Smooth muscle cell (in vitro differentiated cells): Measurements from ENCODE around the gene RAD1. TPM values are rescaled to one million over a fixed set of nuclear protein-coding genes. Genes with fewer than 3 reads are reported as not detected.
"Not testable (repeated sequence)": the region's sequence is repeated elsewhere in the genome, so short reads cannot be mapped to it uniquely, and the experiment has no call there.

Experiments used
- DNase-seq: peaks from one replicate; lab custom pipeline; 2025; ENCODE audit not compliant: unreplicated experiment; lab: John Stamatoyannopoulos, UW
- H2AFZ ChIP-seq: fragments of 200-600 bp; sonication (generic); 2 replicates; pipeline ENCODE4 v1.6.0; 2016; ENCODE audit warnings: antibody characterized with exemption, low read depth, mild to moderate bottlenecking
- H3F3A ChIP-seq: fragments of 200-600 bp; sonication (generic); 2 replicates; pipeline ENCODE4 v1.6.0; 2017; ENCODE audit warnings: antibody characterized with exemption, low read depth
- H3K27ac ChIP-seq: fragments of 200-600 bp; sonication (generic); 2 replicates; pipeline ENCODE4 v1.5.1; 2016; ENCODE audit warnings: low read depth, mild to moderate bottlenecking
- H3K27me3 ChIP-seq: fragments of 200-600 bp; sonication (generic); 2 replicates; pipeline ENCODE4 v1.6.1; 2016; ENCODE audit warnings: low read depth, mild to moderate bottlenecking
- H3K36me3 ChIP-seq: fragments of 200-600 bp; sonication (generic); 2 replicates; pipeline ENCODE4 v1.5.1; 2016; ENCODE audit warnings: low read depth
- H3K4me1 ChIP-seq: fragments of 200-600 bp; sonication (generic); 2 replicates; pipeline ENCODE4 v1.5.1; 2016; ENCODE audit warnings: low read depth
- H3K4me2 ChIP-seq: fragments of 200-600 bp; sonication (generic); 2 replicates; pipeline ENCODE4 v1.6.0; 2016; ENCODE audit warnings: mild to moderate bottlenecking
- H3K4me3 ChIP-seq: fragments of 200-600 bp; sonication (generic); 2 replicates; pipeline ENCODE4 v1.5.1; 2016; ENCODE audit warnings: mild to moderate bottlenecking
- H3K79me2 ChIP-seq: fragments of 200-600 bp; sonication (generic); 2 replicates; pipeline ENCODE4 v1.6.0; 2016; ENCODE audit warnings: low read depth, mild to moderate bottlenecking
- H3K9ac ChIP-seq: fragments of 200-600 bp; sonication (generic); 2 replicates; pipeline ENCODE4 v1.6.0; 2016; ENCODE audit warnings: low read depth
- H3K9me3 ChIP-seq: fragments of 200-600 bp; sonication (generic); replicated peaks from 2 replicates; pipeline ENCODE4 v1.5.1; 2016; ENCODE audit warnings: low read depth
- H4K20me1 ChIP-seq: fragments of 200-600 bp; sonication (generic); 2 replicates; pipeline ENCODE4 v1.6.0; 2016; ENCODE audit warnings: low read depth
- CTCF ChIP-seq: fragments of 200-600 bp; sonication (generic); IDR thresholded peaks from 2 replicates; pipeline ENCODE4 v1.5.1; 2017; ENCODE audit warnings: borderline replicate concordance, mild to moderate bottlenecking, antibody characterized with exemption; ENCODE audit not compliant: insufficient read depth, poor library complexity, severe bottlenecking
- WGBS: methylation state at CpG from one replicate; pipeline ENCODE4 v1.1.7; 2016; ENCODE audit warnings: low lambda C conversion rate; 5-methylcytosine and 5-hydroxymethylcytosine counted together
- polyA plus RNA-seq: library from polyadenylated mRNA; unstranded; fragments of >200 nt; fragmentation: Nextera tagmentation; extraction: Ambion mirVana; gene quantifications from 2 replicates; pipeline ENCODE4 v1.2.1, GENCODE V29; 2016
- total RNA-seq: library from RNA; depleted of rRNA; stranded (reverse); fragments of >200 nt; gene quantifications from 2 replicates; pipeline ENCODE4 v1.2.3, GENCODE V29; 2014

Gene RAD1
- total and polyA plus RNA-seq, 2 experiments from 2014 or later = 14.5 to 26.4 TPM

- Histone ChIP-seq H3K27me3 (no peaks in the 10 kb centered on the region), H3K9ac (no peak overlapping the region), H3K4me2 (no peak overlapping the region), H3K9me3 (no peaks in the 10 kb centered on the region), H2AFZ (no peak overlapping the region), H3K4me3 (no peak overlapping the region), H4K20me1 (peaks cover 23% of the 10 kb centered on the region), H3K27ac (no peak overlapping the region), H3K36me3 (peaks cover 10% of the 10 kb centered on the region), H3K79me2 (peaks cover 28% of the 10 kb centered on the region), H3F3A (peaks cover 24% of the 10 kb centered on the region), H3K4me1 (peaks cover 11% of the 10 kb centered on the region)
- DNase-seq = no peak
- WGBS = 96% methylated on average over 5 of the region's 5 CpGs
- TF ChIP-seq CTCF = no peak
Measured at GRCh38 chr5:34927785-34928184, 12.5 kb upstream of the RAD1 start.

GRCh38 chr5:34926318-34926888 lies 11.1 kb upstream of the RAD1 start:
- no peak overlapping the region for H3K27ac ChIP-seq
- DNase-seq = no peak
- H3K9ac ChIP-seq = no peak overlapping the region
- TF ChIP-seq CTCF = no peak
- H3K36me3 ChIP-seq = peaks cover 17% of the 10 kb centered on the region
- H3K4me1 ChIP-seq = peaks cover 11% of the 10 kb centered on the region
- no peak overlapping the region for H2AFZ ChIP-seq
- H3K4me3 ChIP-seq = no peak overlapping the region
- no peaks in the 10 kb centered on the region for H3K27me3 ChIP-seq
- 97% methylated on average over 3 of the region's 3 CpGs for WGBS
- no peaks in the 10 kb centered on the region for H3K9me3 ChIP-seq
- H3F3A ChIP-seq = peaks cover 31% of the 10 kb centered on the region
- H3K79me2 ChIP-seq = peaks cover 14% of the 10 kb centered on the region
- H3K4me2 ChIP-seq = no peak overlapping the region
- H4K20me1 ChIP-seq = peaks cover 9% of the 10 kb centered on the region

- Histone ChIP-seq H3K9me3 (no peaks in the 10 kb centered on the region), H3K4me3 (no peak overlapping the region), H3F3A (peaks cover 25% of the 10 kb centered on the region), H3K36me3 (peaks cover 22% of the 10 kb centered on the region), H3K9ac (no peak overlapping the region), H3K4me1 (peaks cover 4% of the 10 kb centered on the region), H3K27ac (peak overlapping the region; percentile 84), H3K27me3 (no peaks in the 10 kb centered on the region), H3K79me2 (peaks cover 13% of the 10 kb centered on the region), H4K20me1 (no peaks in the 10 kb centered on the region), H2AFZ (no peak overlapping the region), H3K4me2 (peak overlapping the region; percentile 63)
- no peak for DNase-seq
- TF ChIP-seq CTCF = no peak
Measured at GRCh38 chr5:34924462-34924765, 9.1 kb upstream of the RAD1 start.

GRCh38 chr5:34923694-34924461 lies 8.6 kb upstream of the RAD1 start:
- no peak overlapping the region for H3K4me3 ChIP-seq
- peak overlapping the region; percentile 38 for H3K9ac ChIP-seq
- H3F3A ChIP-seq = peaks cover 24% of the 10 kb centered on the region
- H3K79me2 ChIP-seq = peaks cover 19% of the 10 kb centered on the region
- H4K20me1 ChIP-seq = no peaks in the 10 kb centered on the region
- H3K4me1 ChIP-seq = peaks cover 4% of the 10 kb centered on the region
- no peak for DNase-seq
- H3K4me2 ChIP-seq = peak overlapping the region; percentile 63
- H3K27me3 ChIP-seq = no peaks in the 10 kb centered on the region
- peak overlapping the region; percentile 84 for H3K27ac ChIP-seq
- no peak overlapping the region for H2AFZ ChIP-seq
- peaks cover 22% of the 10 kb centered on the region for H3K36me3 ChIP-seq
- no peak for TF ChIP-seq CTCF
- no peaks in the 10 kb centered on the region for H3K9me3 ChIP-seq
- 38% methylated on average over 3 of the region's 3 CpGs for WGBS

GRCh38 chr5:34923256-34923655 lies 8.0 kb upstream of the RAD1 start:
- H3F3A ChIP-seq = peaks cover 18% of the 10 kb centered on the region
- H3K79me2 ChIP-seq = peaks cover 25% of the 10 kb centered on the region
- peak overlapping the region; percentile 38 for H3K9ac ChIP-seq
- peaks cover 22% of the 10 kb centered on the region for H3K36me3 ChIP-seq
- peak overlapping the region; percentile 84 for H3K27ac ChIP-seq
- not testable (repeated sequence) for H3K27me3 ChIP-seq, H3K4me1 ChIP-seq, H3K9me3 ChIP-seq, DNase-seq, H3K4me3 ChIP-seq, H2AFZ ChIP-seq, H3K4me2 ChIP-seq, H4K20me1 ChIP-seq
- WGBS = 94% methylated on average over 9 of the region's 9 CpGs
